SK-N-SH (cell line): ENCODE results near the gene GPX5. TPM values are rescaled to one million over a fixed set of nuclear protein-coding genes. Genes with fewer than 3 reads are reported as not detected.
"Not testable (repeated sequence)": the region's sequence is repeated elsewhere in the genome, so short reads cannot be mapped to it uniquely, and the experiment has no call there.

ENCODE experiments used
- CTCF ChIA-PET: fragments of 300-600, 350-600 bp; formaldehyde crosslinking; extraction: SDS; loops from one replicate; lab custom pipeline; 2021; lab: Yijun Ruan, JAX
- POLR2A ChIA-PET: fragments of 350-600 bp; sonication (Branson Sonifier 250); formaldehyde crosslinking; extraction: SDS; loops from one replicate; lab custom pipeline; 2020; ENCODE audit warnings: antibody characterized with exemption, inconsistent platforms; lab: Yijun Ruan, JAX
- DNase-seq: peaks from one replicate; pipeline ENCODE4 v3.0.0; 2012
- H2AFZ ChIP-seq: fragments of 200-600 bp; sonication (generic); 2 replicates; pipeline ENCODE4 v1.8.1; 2016; ENCODE audit warnings: antibody characterized with exemption, mild to moderate bottlenecking, low read depth
- H3F3A ChIP-seq: fragments of 200-600 bp; sonication (generic); replicated peaks from 2 replicates; pipeline ENCODE3; 2016; ENCODE audit warnings: antibody characterized with exemption, mild to moderate bottlenecking; ENCODE audit not compliant: insufficient read depth
- H3K27ac ChIP-seq, 2 experiments: fragments of 200-500 bp in 1 of 2; fragments of 200-600 bp in 1 of 2; sonication (Bioruptor generic) in 1 of 2; sonication (generic), shearing (Covaris generic) in 1 of 2; 2 replicates each; pipeline versions ENCODE4 v1.5.1 to v1.6.1; 2014 to 2016; ENCODE audit warnings: low read depth in 2 of 2, inconsistent platforms in 1 of 2, low read length in 1 of 2, mild to moderate bottlenecking in 1 of 2, mixed read lengths in 1 of 2
- H3K27me3 ChIP-seq: fragments of 200-600 bp; sonication (generic), shearing (Covaris generic); 2 replicates; pipeline ENCODE4 v1.6.1; 2016; ENCODE audit warnings: mixed run types; ENCODE audit not compliant: insufficient read depth
- H3K36me3 ChIP-seq, 2 experiments: fragments of 200-500 bp in 1 of 2; fragments of 200-600 bp in 1 of 2; sonication (Bioruptor generic) in 1 of 2; sonication (generic) in 1 of 2; replicated peaks in 1 of 2; 2 replicates each; pipeline versions ENCODE3 to v1.5.1; 2014 to 2016; ENCODE audit warnings: low read length in 1 of 2, mild to moderate bottlenecking in 1 of 2; ENCODE audit not compliant: insufficient read depth in 2 of 2, control insufficient read depth in 1 of 2
- H3K4me1 ChIP-seq, 2 experiments: fragments of 200-500 bp in 1 of 2; fragments of 200-600 bp in 1 of 2; sonication (Bioruptor generic) in 1 of 2; sonication (generic), shearing (Covaris generic) in 1 of 2; 2 replicates each; pipeline versions ENCODE4 v1.5.1 to v1.6.1; 2014 to 2016; ENCODE audit warnings: low read depth in 1 of 2, low read length in 1 of 2, mixed run types in 1 of 2; ENCODE audit not compliant: insufficient read depth in 2 of 2, control insufficient read depth in 1 of 2
- H3K4me2 ChIP-seq: fragments of 200-600 bp; sonication (generic), shearing (Covaris generic); 2 replicates; pipeline ENCODE4 v1.6.1; 2017; ENCODE audit warnings: mixed run types
- H3K4me3 ChIP-seq, 2 experiments: fragments of 200-500 bp in 1 of 2; fragments of 200-600 bp in 1 of 2; sonication (Bioruptor generic) in 1 of 2; sonication (generic), shearing (Covaris generic) in 1 of 2; 2 replicates each; pipeline versions ENCODE4 v1.5.1 to v1.8.1; 2014 to 2016; ENCODE audit warnings: low read depth in 2 of 2, inconsistent platforms in 1 of 2, low read length in 1 of 2, mild to moderate bottlenecking in 1 of 2, mixed read lengths in 1 of 2, moderate library complexity in 1 of 2
- H3K79me2 ChIP-seq: fragments of 200-600 bp; sonication (generic); 2 replicates; pipeline ENCODE4 v1.8.1; 2017; ENCODE audit warnings: mild to moderate bottlenecking; ENCODE audit not compliant: insufficient read depth
- H3K9ac ChIP-seq: fragments of 200-600 bp; sonication (generic); 2 replicates; pipeline ENCODE4 v1.6.1; 2017; ENCODE audit warnings: mixed run types
- H3K9me2 ChIP-seq: fragments of 200-600 bp; sonication (generic); 2 replicates; pipeline ENCODE4 v1.6.1; 2017; ENCODE audit warnings: mixed run types
- H3K9me3 ChIP-seq: fragments of 200-600 bp; sonication (generic); 2 replicates; pipeline ENCODE4 v1.6.1; 2017; ENCODE audit warnings: mixed run types, mild to moderate bottlenecking, moderate library complexity
- H4K20me1 ChIP-seq: fragments of 200-600 bp; sonication (generic); 2 replicates; pipeline ENCODE4 v1.6.1; 2017; ENCODE audit warnings: mild to moderate bottlenecking, mixed run types; ENCODE audit not compliant: insufficient read depth
- ELF1 ChIP-seq: IDR thresholded peaks from 2 replicates; pipeline ENCODE4 v1.4.0; 2012
- EP300 ChIP-seq, 2 experiments: IDR thresholded peaks; 2 replicates each; pipeline versions ENCODE4 v1.4.0 to v1.6.1; 2012; ENCODE audit warnings: borderline replicate concordance in 1 of 2, low read depth in 1 of 2, low read length in 1 of 2
- EZH2phosphoT487 ChIP-seq: fragments of 200-600 bp; sonication (generic); IDR thresholded peaks from 2 replicates; pipeline ENCODE4 v1.6.1; 2017; ENCODE audit warnings: low read depth, mixed run types, mild to moderate bottlenecking, antibody characterized with exemption, moderate library complexity, borderline replicate concordance
- FOXJ3 ChIP-seq: sonication (generic); formaldehyde crosslinking; IDR thresholded peaks from 2 replicates; pipeline ENCODE4 v1.5.1; 2020; ENCODE audit warnings: mild to moderate bottlenecking, missing genetic modification reagents
- FOXM1 ChIP-seq: IDR thresholded peaks from 2 replicates; pipeline ENCODE4 v1.4.0; 2012; ENCODE audit warnings: low read depth, mild to moderate bottlenecking
- JUND ChIP-seq: IDR thresholded peaks from 2 replicates; pipeline ENCODE4 v1.4.0; 2012
- MAX ChIP-seq: IDR thresholded peaks from 2 replicates; pipeline ENCODE4 v1.4.0; 2012; ENCODE audit warnings: low read depth
- NRF1 ChIP-seq: IDR thresholded peaks from 2 replicates; pipeline ENCODE4 v1.6.1; 2012; ENCODE audit warnings: low read depth, mild to moderate bottlenecking, low read length
- PBX3 ChIP-seq: IDR thresholded peaks from 2 replicates; pipeline ENCODE4; 2012
- POLR2AphosphoS5 ChIP-seq: IDR thresholded peaks from 2 replicates; pipeline ENCODE4 v1.6.1; 2012; ENCODE audit warnings: low read depth, low read length
- RCOR1 ChIP-seq: fragments of 150-350 bp; IDR thresholded peaks from 2 replicates; pipeline ENCODE4 v1.6.1; 2017; ENCODE audit warnings: antibody characterized with exemption, low read length
- RFX5 ChIP-seq: IDR thresholded peaks from 2 replicates; pipeline ENCODE4 v1.6.1; 2012; ENCODE audit warnings: mild to moderate bottlenecking, improper control_type of control experiment, low read length
- SIN3A ChIP-seq: IDR thresholded peaks from 2 replicates; pipeline ENCODE4 v1.6.1; 2012; ENCODE audit warnings: low read depth, mild to moderate bottlenecking, low read length, moderate library complexity, borderline replicate concordance
- USF1 ChIP-seq: IDR thresholded peaks from 2 replicates; pipeline ENCODE4 v1.4.0; 2012; ENCODE audit warnings: low read depth, borderline replicate concordance
- YY1 ChIP-seq: IDR thresholded peaks from 2 replicates; pipeline ENCODE4 v1.4.0; 2012; ENCODE audit warnings: low read depth, mild to moderate bottlenecking
- WGBS: methylation state at CpG from one replicate; pipeline ENCODE4 v1.1.6; 2017; ENCODE audit warnings: low lambda C conversion rate; 5-methylcytosine and 5-hydroxymethylcytosine counted together
- polyA plus RNA-seq, 3 experiments: library from polyadenylated mRNA; depleted of rRNA; stranded (reverse); fragments of >200 nt; gene quantifications; 2 replicates each; pipeline ENCODE4 v1.2.3, GENCODE V29; 2012
- TF ChIP-seq, protein P1 (sequence below): fragments of 150-350 bp; IDR thresholded peaks from 2 replicates; pipeline ENCODE4 v1.6.1; 2017; ENCODE audit warnings: antibody characterized with exemption, low read length, low read depth, borderline replicate concordance
- TF ChIP-seq, protein P2 (sequence below): IDR thresholded peaks from 2 replicates; pipeline ENCODE4 v1.6.1; 2012; ENCODE audit warnings: mild to moderate bottlenecking, low read depth, low read length, moderate library complexity
- TF ChIP-seq, protein P3 (sequence below): fragments of 150-350 bp; IDR thresholded peaks from 2 replicates; pipeline ENCODE4 v1.6.1; 2016; ENCODE audit warnings: mild to moderate bottlenecking, low read depth, low read length

The GPX5 gene
- polyA plus RNA-seq, 1 of the 3 experiments (the other 2 are of a cell fraction), result not detected

DNA sequence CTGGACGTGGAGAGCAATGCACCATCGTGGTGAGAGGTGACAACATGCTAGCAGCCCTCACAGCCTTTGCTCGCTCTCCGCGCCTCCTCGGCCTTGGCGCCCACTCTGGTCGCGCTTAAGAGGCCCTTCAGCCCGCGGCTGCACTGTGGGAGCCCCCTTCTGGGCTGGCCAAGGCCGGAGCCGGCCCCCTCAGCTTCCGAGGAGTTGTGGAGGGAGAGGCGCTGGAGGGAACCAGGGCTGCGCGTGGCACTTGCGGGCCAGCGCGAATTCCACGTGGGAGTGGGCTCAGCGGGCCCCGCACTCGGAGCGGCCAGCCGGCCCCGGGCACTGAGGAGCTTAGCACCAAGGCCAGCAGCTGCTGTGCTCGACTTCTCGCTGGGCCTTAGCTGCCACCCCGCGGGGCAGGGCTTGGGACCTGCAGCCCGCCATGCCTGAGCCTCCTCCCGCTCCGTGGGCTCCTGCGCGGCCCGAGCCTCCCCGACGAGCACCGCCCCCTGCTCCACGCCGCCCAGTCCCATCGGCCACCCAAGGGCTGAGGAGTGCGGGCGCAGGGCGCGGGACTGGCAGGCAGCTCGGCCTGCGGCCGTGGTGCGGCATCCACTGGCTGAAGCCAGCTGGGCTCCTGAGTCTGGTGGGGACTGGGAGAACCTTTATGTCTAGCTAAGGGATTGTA, 13.9 kb upstream of the GPX5 start (continued):
- TF ChIP-seq POLR2AphosphoS5 (no peak), FOXM1 (no peak), SIN3A (no peak)

- H4K20me1 ChIP-seq, H2AFZ ChIP-seq, H3K9me3 ChIP-seq, H3K36me3 ChIP-seq, CTCF ChIA-PET, H3K9me2 ChIP-seq, H3K4me3 ChIP-seq, H3K27me3 ChIP-seq, H3K4me2 ChIP-seq, H3F3A ChIP-seq, H3K27ac ChIP-seq, H3K79me2 ChIP-seq, H3K4me1 ChIP-seq, H3K9ac ChIP-seq, DNase-seq: not testable (repeated sequence)
- 39% methylated on average over 7 of the region's 8 CpGs for WGBS
- POLR2A ChIA-PET, result interaction anchor here (0.6 kb wide), 1 partner anchor 648 kb away, joined by 9 read pairs; no protein-coding TSS in a partner anchor
These were observed 13.3 kb upstream of the GPX5 start for GRCh38 chr6:28512387-28512786.

GRCh38 chr6:28515676-28516075, 10.0 kb upstream of the GPX5 start, which contains the start of gene GPX6:
Gene GPX6, minus strand, starts transcription at chr6:28515793. Its CDS starts 50 bp downstream, at chr6:28515743.
- no peaks in the 10 kb centered on the region for H3K36me3 ChIP-seq
- no peak within 1 kb of the TSS for H2AFZ ChIP-seq
- no peaks in the 10 kb centered on the region for H3F3A ChIP-seq
- WGBS, result 0% methylated on average over 4 of the region's 4 CpGs
- ChIA-PET POLR2A (no interaction called here), CTCF (interaction anchor here (1.1 kb wide), 1 partner anchor 10 kb away, joined by 3 read pairs; the partner anchor contains the start of gene GPX5)
- H4K20me1 ChIP-seq, result no peaks in the 10 kb centered on the region
- H3K27me3 ChIP-seq, result peaks cover 11% of the 10 kb centered on the region; the same call in 1 of the 2 replicates
- no peak for DNase-seq
- H3K9me3 ChIP-seq, result no peaks in the 10 kb centered on the region
- no peaks in the 10 kb centered on the region for H3K9me2 ChIP-seq
- H3K27ac ChIP-seq, result no peak within 1 kb of the TSS
- no peak within 1 kb of the TSS for H3K4me3 ChIP-seq
- H3K4me1 ChIP-seq, result no peaks in the 10 kb centered on the region
- H3K79me2 ChIP-seq, result no peaks in the 10 kb centered on the region
- H3K4me2 ChIP-seq, result no peak within 1 kb of the TSS
- H3K9ac ChIP-seq, result no peak within 1 kb of the TSS
- TF ChIP-seq EP300 (IDR thresholded peaks at IDR 0.05; ENCODE audit: borderline replicate concordance in 1 of 2, low read depth in 1 of 2, low read length in 1 of 2), result no peak
- TF ChIP-seq, protein P1, sequence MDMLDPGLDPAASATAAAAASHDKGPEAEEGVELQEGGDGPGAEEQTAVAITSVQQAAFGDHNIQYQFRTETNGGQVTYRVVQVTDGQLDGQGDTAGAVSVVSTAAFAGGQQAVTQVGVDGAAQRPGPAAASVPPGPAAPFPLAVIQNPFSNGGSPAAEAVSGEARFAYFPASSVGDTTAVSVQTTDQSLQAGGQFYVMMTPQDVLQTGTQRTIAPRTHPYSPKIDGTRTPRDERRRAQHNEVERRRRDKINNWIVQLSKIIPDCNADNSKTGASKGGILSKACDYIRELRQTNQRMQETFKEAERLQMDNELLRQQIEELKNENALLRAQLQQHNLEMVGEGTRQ, result no peak
- no peak for TF ChIP-seq USF1
- no peak for TF ChIP-seq NRF1
- TF ChIP-seq PBX3, result no peak
- TF ChIP-seq, protein P2, sequence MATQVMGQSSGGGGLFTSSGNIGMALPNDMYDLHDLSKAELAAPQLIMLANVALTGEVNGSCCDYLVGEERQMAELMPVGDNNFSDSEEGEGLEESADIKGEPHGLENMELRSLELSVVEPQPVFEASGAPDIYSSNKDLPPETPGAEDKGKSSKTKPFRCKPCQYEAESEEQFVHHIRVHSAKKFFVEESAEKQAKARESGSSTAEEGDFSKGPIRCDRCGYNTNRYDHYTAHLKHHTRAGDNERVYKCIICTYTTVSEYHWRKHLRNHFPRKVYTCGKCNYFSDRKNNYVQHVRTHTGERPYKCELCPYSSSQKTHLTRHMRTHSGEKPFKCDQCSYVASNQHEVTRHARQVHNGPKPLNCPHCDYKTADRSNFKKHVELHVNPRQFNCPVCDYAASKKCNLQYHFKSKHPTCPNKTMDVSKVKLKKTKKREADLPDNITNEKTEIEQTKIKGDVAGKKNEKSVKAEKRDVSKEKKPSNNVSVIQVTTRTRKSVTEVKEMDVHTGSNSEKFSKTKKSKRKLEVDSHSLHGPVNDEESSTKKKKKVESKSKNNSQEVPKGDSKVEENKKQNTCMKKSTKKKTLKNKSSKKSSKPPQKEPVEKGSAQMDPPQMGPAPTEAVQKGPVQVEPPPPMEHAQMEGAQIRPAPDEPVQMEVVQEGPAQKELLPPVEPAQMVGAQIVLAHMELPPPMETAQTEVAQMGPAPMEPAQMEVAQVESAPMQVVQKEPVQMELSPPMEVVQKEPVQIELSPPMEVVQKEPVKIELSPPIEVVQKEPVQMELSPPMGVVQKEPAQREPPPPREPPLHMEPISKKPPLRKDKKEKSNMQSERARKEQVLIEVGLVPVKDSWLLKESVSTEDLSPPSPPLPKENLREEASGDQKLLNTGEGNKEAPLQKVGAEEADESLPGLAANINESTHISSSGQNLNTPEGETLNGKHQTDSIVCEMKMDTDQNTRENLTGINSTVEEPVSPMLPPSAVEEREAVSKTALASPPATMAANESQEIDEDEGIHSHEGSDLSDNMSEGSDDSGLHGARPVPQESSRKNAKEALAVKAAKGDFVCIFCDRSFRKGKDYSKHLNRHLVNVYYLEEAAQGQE, result no peak
- TF ChIP-seq, protein P3, sequence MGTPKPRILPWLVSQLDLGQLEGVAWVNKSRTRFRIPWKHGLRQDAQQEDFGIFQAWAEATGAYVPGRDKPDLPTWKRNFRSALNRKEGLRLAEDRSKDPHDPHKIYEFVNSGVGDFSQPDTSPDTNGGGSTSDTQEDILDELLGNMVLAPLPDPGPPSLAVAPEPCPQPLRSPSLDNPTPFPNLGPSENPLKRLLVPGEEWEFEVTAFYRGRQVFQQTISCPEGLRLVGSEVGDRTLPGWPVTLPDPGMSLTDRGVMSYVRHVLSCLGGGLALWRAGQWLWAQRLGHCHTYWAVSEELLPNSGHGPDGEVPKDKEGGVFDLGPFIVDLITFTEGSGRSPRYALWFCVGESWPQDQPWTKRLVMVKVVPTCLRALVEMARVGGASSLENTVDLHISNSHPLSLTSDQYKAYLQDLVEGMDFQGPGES, result no peak
- TF ChIP-seq RCOR1, result no peak
- no peak for TF ChIP-seq YY1
- TF ChIP-seq RFX5, result no peak
- no peak for TF ChIP-seq FOXM1
- no peak for TF ChIP-seq ELF1
- no peak for TF ChIP-seq MAX
- TF ChIP-seq EZH2phosphoT487, result no peak
- no peak for TF ChIP-seq JUND
- no peak for TF ChIP-seq FOXJ3 (CRISPR knock-in tag)
